ENCODE measurements around the gene SCP2. TPM values are rescaled to one million over a fixed set of nuclear protein-coding genes. Genes with fewer than 3 reads are reported as not detected.

Gene SCP2
- total RNA-seq, 1 donor from 2014 or later: 89.8 TPM

GRCh38 chr1:53074313-53075154 lies 147.5 kb downstream of the SCP2 start:
- Histone ChIP-seq H3K79me2 (ENCODE audit: insufficient read depth, low read length) (no peaks in the 10 kb centered on the region), H3K4me2 (ENCODE audit: low read length) (no peak overlapping the region), H4K20me1 (ENCODE audit: insufficient read depth, low read length) (no peaks in the 10 kb centered on the region), H3K27me3 (ENCODE audit: insufficient read depth, low read length) (no peaks in the 10 kb centered on the region), H2AFZ (ENCODE audit: low read depth, low read length) (no peak overlapping the region), H3K9ac (ENCODE audit: low read length) (no peak overlapping the region), H3K36me3 (ENCODE audit: insufficient read depth, low read length) (no peaks in the 10 kb centered on the region), H3K4me1 (ENCODE audit: insufficient read depth, low read length) (no peaks in the 10 kb centered on the region), H3K9me3 (ENCODE audit: insufficient read depth, low read depth, low read length) (no peaks in the 10 kb centered on the region), H3K27ac (ENCODE audit: low read depth, low read length) (no peak overlapping the region), H3K4me3 (ENCODE audit: insufficient read depth, low read depth, low read length) (no peak overlapping the region)
- DNase-seq (ENCODE audit: low read depth) (no peak), FAIRE-seq (no peak)
- no peak overlapping the region for H3K4me3 Mint-ChIP-seq (ENCODE audit: unreplicated experiment)
- peaks cover 28% of the 10 kb centered on the region for H3K27me3 Mint-ChIP-seq (ENCODE audit: low read depth, unreplicated experiment)
- no peaks in the 10 kb centered on the region for H3K9me3 Mint-ChIP-seq (ENCODE audit: unreplicated experiment)
- H3K4me1 Mint-ChIP-seq (ENCODE audit: low read depth, unreplicated experiment): no peaks in the 10 kb centered on the region
- H3K36me3 Mint-ChIP-seq (ENCODE audit: low read depth, unreplicated experiment): peaks cover 3% of the 10 kb centered on the region
- TF ChIP-seq CTCF (IDR thresholded peaks at IDR 0.05; ENCODE audit: insufficient read depth, low read depth, low read length) (no peak), EZH2 (IDR thresholded peaks at IDR 0.05; ENCODE audit: insufficient read depth, low read length) (no peak)
- H3K27ac Mint-ChIP-seq (ENCODE audit: unreplicated experiment): no peak overlapping the region

DNA sequence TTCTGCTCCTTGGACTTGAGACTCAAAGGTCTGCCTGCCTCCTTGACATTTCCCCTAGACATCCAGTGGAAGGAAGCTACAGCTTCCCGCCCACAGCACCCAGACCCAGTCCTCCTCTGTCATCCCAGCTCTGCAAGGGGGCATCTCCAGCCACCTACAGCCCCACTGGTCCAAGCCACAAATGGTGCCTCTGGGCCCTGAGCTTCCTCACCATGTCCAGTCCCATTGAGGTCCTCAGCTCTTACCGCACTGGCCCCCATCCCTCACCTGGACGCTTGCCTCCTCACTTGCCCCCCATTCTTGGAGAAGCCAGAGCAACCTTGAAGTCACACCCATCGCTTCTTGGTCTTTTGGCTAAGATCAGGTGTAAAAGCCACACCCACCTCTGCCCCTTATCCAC lies 148.1 kb downstream of the SCP2 start:
- Histone ChIP-seq H2AFZ (ENCODE audit: low read depth, low read length) (no peak overlapping the region), H3K9ac (ENCODE audit: low read length) (no peak overlapping the region), H4K20me1 (ENCODE audit: insufficient read depth, low read length) (no peaks in the 10 kb centered on the region), H3K4me3 (ENCODE audit: insufficient read depth, low read depth, low read length) (no peak overlapping the region), H3K4me1 (ENCODE audit: insufficient read depth, low read length) (no peaks in the 10 kb centered on the region), H3K9me3 (ENCODE audit: insufficient read depth, low read depth, low read length) (no peaks in the 10 kb centered on the region), H3K27me3 (ENCODE audit: insufficient read depth, low read length) (no peaks in the 10 kb centered on the region), H3K4me2 (ENCODE audit: low read length) (no peak overlapping the region), H3K36me3 (ENCODE audit: insufficient read depth, low read length) (no peaks in the 10 kb centered on the region), H3K27ac (ENCODE audit: low read depth, low read length) (no peak overlapping the region), H3K79me2 (ENCODE audit: insufficient read depth, low read length) (no peaks in the 10 kb centered on the region)
- no peak overlapping the region for H3K27ac Mint-ChIP-seq (ENCODE audit: unreplicated experiment)
- H3K9me3 Mint-ChIP-seq (ENCODE audit: unreplicated experiment): no peaks in the 10 kb centered on the region
- peaks cover 3% of the 10 kb centered on the region for H3K36me3 Mint-ChIP-seq (ENCODE audit: low read depth, unreplicated experiment)
- DNase-seq (ENCODE audit: low read depth): no peak
- no peaks in the 10 kb centered on the region for H3K4me1 Mint-ChIP-seq (ENCODE audit: low read depth, unreplicated experiment)
- TF ChIP-seq EZH2 (IDR thresholded peaks at IDR 0.05; ENCODE audit: insufficient read depth, low read length) (no peak), CTCF (IDR thresholded peaks at IDR 0.05; ENCODE audit: insufficient read depth, low read depth, low read length) (no peak)
- no peak overlapping the region for H3K4me3 Mint-ChIP-seq (ENCODE audit: unreplicated experiment)
- no peak for FAIRE-seq
- peaks cover 29% of the 10 kb centered on the region for H3K27me3 Mint-ChIP-seq (ENCODE audit: low read depth, unreplicated experiment)

GRCh38 chr1:53075761-53076163 lies 148.7 kb downstream of the SCP2 start:
- no peak overlapping the region for H2AFZ ChIP-seq (ENCODE audit: low read depth, low read length)
- FAIRE-seq: no peak

More at GRCh38 chr1:53075761-53076163, 148.7 kb downstream of the SCP2 start:
- no peak overlapping the region for H3K9ac ChIP-seq (ENCODE audit: low read length)
- no peaks in the 10 kb centered on the region for H3K9me3 Mint-ChIP-seq (ENCODE audit: unreplicated experiment)
- no peaks in the 10 kb centered on the region for H3K9me3 ChIP-seq (ENCODE audit: insufficient read depth, low read depth, low read length)
- no peak for TF ChIP-seq CTCF (IDR thresholded peaks at IDR 0.05; ENCODE audit: insufficient read depth, low read depth, low read length)
- TF ChIP-seq EZH2 (IDR thresholded peaks at IDR 0.05; ENCODE audit: insufficient read depth, low read length): no peak
- peaks cover 32% of the 10 kb centered on the region for H3K27me3 Mint-ChIP-seq (ENCODE audit: low read depth, unreplicated experiment)
- DNase-seq (ENCODE audit: low read depth): no peak
- no peaks in the 10 kb centered on the region for H3K36me3 ChIP-seq (ENCODE audit: insufficient read depth, low read length)
- H3K4me3 Mint-ChIP-seq (ENCODE audit: unreplicated experiment): no peak overlapping the region
- no peak overlapping the region for H3K4me2 ChIP-seq (ENCODE audit: low read length)
- H4K20me1 ChIP-seq (ENCODE audit: insufficient read depth, low read length): no peaks in the 10 kb centered on the region
- H3K27ac ChIP-seq (ENCODE audit: low read depth, low read length): no peak overlapping the region
- H3K27me3 ChIP-seq (ENCODE audit: insufficient read depth, low read length): no peaks in the 10 kb centered on the region
- no peaks in the 10 kb centered on the region for H3K4me1 Mint-ChIP-seq (ENCODE audit: low read depth, unreplicated experiment)
- no peak overlapping the region for H3K27ac Mint-ChIP-seq (ENCODE audit: unreplicated experiment)
- H3K79me2 ChIP-seq (ENCODE audit: insufficient read depth, low read length): no peaks in the 10 kb centered on the region
- H3K4me1 ChIP-seq (ENCODE audit: insufficient read depth, low read length): no peaks in the 10 kb centered on the region
- H3K4me3 ChIP-seq (ENCODE audit: insufficient read depth, low read depth, low read length): no peak overlapping the region
- H3K36me3 Mint-ChIP-seq (ENCODE audit: low read depth, unreplicated experiment): peaks cover 3% of the 10 kb centered on the region

All from astrocyte (in vitro differentiated cells and primary cell).